ENCODE measurements around the gene IL7R. TPM values are rescaled to one million over a fixed set of nuclear protein-coding genes. Genes with fewer than 3 reads are reported as not detected.

The IL7R gene
- total RNA-seq, 1 experiment from 2014 or later, result not detected

- Histone ChIP-seq H3K4me3 (ENCODE audit: low read depth, low read length) (no peak overlapping the region), H3K36me3 (ENCODE audit: control insufficient read depth, insufficient read depth, low read length) (no peaks in the 10 kb centered on the region), H3K27me3 (replicated peaks; ENCODE audit: control insufficient read depth, insufficient read depth, low read length) (no peaks in the 10 kb centered on the region), H3K4me1 (no peaks in the 10 kb centered on the region), H3K9me3 (no peaks in the 10 kb centered on the region)
- H3K4me3 Mint-ChIP-seq (ENCODE audit: unreplicated experiment), result no peak overlapping the region
- TF ChIP-seq CTCF (IDR thresholded peaks at IDR 0.05; ENCODE audit: insufficient read depth in 1 of 2, low read depth in 1 of 2, low read length in 1 of 2, severe bottlenecking in 1 of 2, unreplicated experiment in 1 of 2), result no peak
- no peaks in the 10 kb centered on the region for H3K9me3 Mint-ChIP-seq (ENCODE audit: unreplicated experiment)
- no peaks in the 10 kb centered on the region for H3K27me3 Mint-ChIP-seq (ENCODE audit: insufficient read depth, unreplicated experiment)
- no peak for DNase-seq
- no peaks in the 10 kb centered on the region for H3K4me1 Mint-ChIP-seq (ENCODE audit: low read depth, unreplicated experiment)
- CTCF ChIA-PET, result no interaction called here
- no peaks in the 10 kb centered on the region for H3K36me3 Mint-ChIP-seq (ENCODE audit: insufficient read depth, unreplicated experiment)
- BruUV-seq (replicated peaks), result no TSS peak
- intact Hi-C loops (cut with micrococcal nuclease; ENCODE audit: unreplicated experiment), result no loop called here
- POLR2A ChIA-PET, result no interaction called here
- no peak overlapping the region for H3K27ac Mint-ChIP-seq (ENCODE audit: unreplicated experiment)
Measured at GRCh38 chr5:35857606-35858205, 1.0 kb downstream of the IL7R start.

- Mint-ChIP-seq H3K36me3 (ENCODE audit: insufficient read depth, unreplicated experiment) (no peaks in the 10 kb centered on the region), H3K4me3 (ENCODE audit: unreplicated experiment) (no peak overlapping the region), H3K9me3 (ENCODE audit: unreplicated experiment) (no peaks in the 10 kb centered on the region), H3K4me1 (ENCODE audit: low read depth, unreplicated experiment) (no peaks in the 10 kb centered on the region), H3K27ac (ENCODE audit: unreplicated experiment) (no peak overlapping the region), H3K27me3 (ENCODE audit: insufficient read depth, unreplicated experiment) (no peaks in the 10 kb centered on the region)
- Histone ChIP-seq H3K4me3 (ENCODE audit: low read depth, low read length) (no peak overlapping the region), H3K9me3 (no peaks in the 10 kb centered on the region), H3K36me3 (ENCODE audit: control insufficient read depth, insufficient read depth, low read length) (no peaks in the 10 kb centered on the region), H3K27me3 (replicated peaks; ENCODE audit: control insufficient read depth, insufficient read depth, low read length) (no peaks in the 10 kb centered on the region), H3K4me1 (no peaks in the 10 kb centered on the region)
- intact Hi-C loops (cut with micrococcal nuclease; ENCODE audit: unreplicated experiment), result no loop called here
- CTCF ChIA-PET, result no interaction called here
- no TSS peak for BruUV-seq (replicated peaks)
- DNase-seq, result no peak
- POLR2A ChIA-PET, result interaction anchor here (0.6 kb wide), 1 partner anchor 238 kb away, joined by 3 read pairs; no protein-coding TSS in a partner anchor
- TF ChIP-seq CTCF (IDR thresholded peaks at IDR 0.05; ENCODE audit: insufficient read depth in 1 of 2, low read depth in 1 of 2, low read length in 1 of 2, severe bottlenecking in 1 of 2, unreplicated experiment in 1 of 2), result no peak
Measured at GRCh38 chr5:35859101-35859661, 2.5 kb downstream of the IL7R start.

GRCh38 chr5:35860686-35861085 lies 4.0 kb downstream of the IL7R start:
- Histone ChIP-seq H3K4me1 (no peaks in the 10 kb centered on the region), H3K36me3 (ENCODE audit: control insufficient read depth, insufficient read depth, low read length) (no peaks in the 10 kb centered on the region), H3K9me3 (no peaks in the 10 kb centered on the region), H3K4me3 (ENCODE audit: low read depth, low read length) (no peak overlapping the region), H3K27me3 (replicated peaks; ENCODE audit: control insufficient read depth, insufficient read depth, low read length) (no peaks in the 10 kb centered on the region)
- BruUV-seq (replicated peaks), result no TSS peak
- CTCF ChIA-PET, result no interaction called here
- H3K4me1 Mint-ChIP-seq (ENCODE audit: low read depth, unreplicated experiment), result no peaks in the 10 kb centered on the region
- H3K4me3 Mint-ChIP-seq (ENCODE audit: unreplicated experiment), result no peak overlapping the region
- no peak for DNase-seq
- POLR2A ChIA-PET, result no interaction called here
- no peak for TF ChIP-seq CTCF (IDR thresholded peaks at IDR 0.05; ENCODE audit: insufficient read depth in 1 of 2, low read depth in 1 of 2, low read length in 1 of 2, severe bottlenecking in 1 of 2, unreplicated experiment in 1 of 2)
- no peaks in the 10 kb centered on the region for H3K27me3 Mint-ChIP-seq (ENCODE audit: insufficient read depth, unreplicated experiment)
- no peak overlapping the region for H3K27ac Mint-ChIP-seq (ENCODE audit: unreplicated experiment)
- intact Hi-C loops (cut with micrococcal nuclease; ENCODE audit: unreplicated experiment), result no loop called here
- H3K9me3 Mint-ChIP-seq (ENCODE audit: unreplicated experiment), result peaks cover 10% of the 10 kb centered on the region
- no peaks in the 10 kb centered on the region for H3K36me3 Mint-ChIP-seq (ENCODE audit: insufficient read depth, unreplicated experiment)

Data from Caco-2 (cell line).